ENCODE data around the gene SLC29A3.

The SLC29A3 gene

DNA sequence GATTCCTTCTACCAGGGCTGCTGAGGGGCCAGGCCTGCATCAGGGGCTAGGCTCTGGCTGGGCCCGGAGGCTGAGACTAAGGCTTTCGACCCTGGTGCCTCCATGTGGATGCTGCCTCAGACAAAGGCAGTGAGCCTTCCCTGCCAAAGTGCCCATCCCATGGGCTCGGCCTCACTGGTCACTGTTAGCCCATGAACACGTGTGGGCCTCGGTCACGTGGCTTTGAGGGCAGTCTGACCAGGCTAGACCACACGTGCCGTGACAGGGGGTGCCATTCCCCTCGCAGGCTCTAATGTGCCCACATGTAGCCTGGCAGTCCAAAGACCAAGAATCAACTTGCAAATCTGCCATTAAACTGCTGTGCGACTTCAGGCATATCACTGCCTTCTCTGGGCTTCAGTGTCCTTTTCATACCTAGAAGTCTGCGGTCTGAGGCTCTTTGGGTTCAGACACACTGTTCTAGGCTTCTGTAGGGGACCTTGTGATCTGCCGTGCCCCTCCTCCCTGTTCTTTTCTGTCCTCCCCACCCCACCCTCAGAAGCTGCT is 17.6 kb upstream of the SLC29A3 start:
- no peak for DNase-seq

DNA sequence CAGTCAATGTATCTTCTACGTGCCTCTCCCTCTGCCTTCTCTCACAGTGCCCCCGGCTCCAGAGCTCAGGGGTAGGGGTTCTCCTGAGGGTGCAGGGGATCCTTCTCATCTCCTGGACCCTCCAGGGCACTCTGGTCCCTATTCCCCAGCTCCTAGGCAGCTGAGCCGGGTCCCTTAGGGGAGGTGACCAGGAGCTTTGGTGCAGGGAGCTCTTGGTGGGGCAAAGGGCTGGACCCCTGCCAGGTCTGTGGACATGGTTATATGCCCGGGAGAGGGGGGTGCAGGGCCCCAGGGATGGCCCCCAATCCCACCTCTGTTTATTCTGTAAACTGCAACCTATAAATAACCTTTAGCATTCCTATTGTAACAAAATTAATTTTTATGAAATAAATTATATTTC is 16.6 kb upstream of the SLC29A3 start:
- no peak for DNase-seq

DNA sequence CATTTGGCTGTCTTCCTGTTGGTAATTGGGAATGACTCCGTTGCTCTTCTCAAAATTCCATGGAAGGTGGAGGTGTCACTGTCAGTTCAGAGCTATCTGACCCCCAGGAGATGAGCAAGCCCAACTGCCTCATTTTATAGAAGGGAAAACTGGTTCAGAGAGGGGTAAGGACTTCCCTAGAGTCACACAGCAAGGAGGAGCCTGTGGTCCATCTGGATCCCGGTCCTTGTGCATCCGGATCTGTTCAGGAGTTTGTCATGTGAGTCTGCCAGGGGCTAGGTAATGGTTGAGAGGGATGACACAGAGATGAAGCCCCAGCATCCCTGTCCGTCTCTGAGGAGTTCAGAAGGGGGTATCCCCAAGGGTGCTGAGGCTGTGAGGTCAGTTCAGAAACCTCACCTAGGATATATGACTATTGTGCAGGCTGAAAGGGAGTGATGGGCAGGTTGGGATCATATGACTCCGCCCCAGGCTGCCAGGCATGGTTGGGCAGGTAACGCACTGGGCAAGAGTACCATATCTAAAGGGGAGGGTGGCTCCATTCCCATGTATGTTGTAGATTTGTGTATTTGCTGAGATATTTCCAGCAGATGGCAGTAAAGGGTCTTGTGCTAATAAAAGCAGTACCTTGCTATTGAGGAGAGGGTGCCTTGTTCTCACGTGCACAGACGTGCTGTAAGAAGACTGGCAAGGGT is 16.0 kb upstream of the SLC29A3 start:
- DNase-seq = peak; percentile 82 to 97

- no peak for DNase-seq
Observed at GRCh38 chr10:71303569-71303907, 15.5 kb upstream of the SLC29A3 start.

DNA sequence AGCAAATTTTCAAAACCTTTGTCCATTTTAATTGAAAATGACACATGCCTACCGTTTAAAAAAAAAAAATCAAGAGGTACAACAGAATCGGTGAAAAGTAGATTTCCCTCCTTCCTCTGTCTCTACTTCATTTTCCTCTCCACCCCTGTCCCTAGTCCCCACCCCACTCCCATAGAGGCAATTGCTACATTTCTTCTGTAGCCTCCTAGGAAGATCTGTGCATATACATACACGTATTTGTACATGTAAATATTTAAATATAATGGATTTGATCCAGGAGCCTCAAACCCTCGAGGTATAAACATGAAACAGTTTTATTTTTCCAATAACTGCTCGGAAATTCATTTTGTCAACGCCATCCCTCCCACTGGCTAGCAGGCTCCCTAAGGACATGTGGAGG is 14.1 kb upstream of the SLC29A3 start:
- no peak for DNase-seq

DNA sequence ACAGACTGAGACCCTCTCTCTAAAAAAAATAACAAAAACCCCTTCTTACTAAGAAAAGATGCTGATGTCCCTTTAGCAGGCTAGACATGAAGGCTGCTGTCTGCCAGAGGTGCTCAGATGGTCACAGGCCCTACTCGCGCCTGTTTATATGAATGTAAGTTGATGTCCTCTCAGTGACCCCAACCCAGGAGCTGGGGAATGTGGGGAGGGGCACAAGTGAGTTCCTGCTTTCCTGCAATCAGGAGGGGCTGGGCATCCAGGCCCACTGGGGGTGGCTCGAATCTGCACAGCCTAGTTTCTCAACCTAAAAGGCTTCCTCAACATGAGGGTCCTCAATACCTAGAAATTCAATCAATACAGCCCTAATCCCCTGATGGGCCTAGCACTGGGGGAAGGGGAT is 12.1 kb upstream of the SLC29A3 start:
- no peak for DNase-seq

GRCh38 chr10:71307469-71308085 is 11.5 kb upstream of the SLC29A3 start:
- no peak for DNase-seq

- DNase-seq = no peak
Observed at GRCh38 chr10:71308244-71308643, 10.8 kb upstream of the SLC29A3 start.

DNA sequence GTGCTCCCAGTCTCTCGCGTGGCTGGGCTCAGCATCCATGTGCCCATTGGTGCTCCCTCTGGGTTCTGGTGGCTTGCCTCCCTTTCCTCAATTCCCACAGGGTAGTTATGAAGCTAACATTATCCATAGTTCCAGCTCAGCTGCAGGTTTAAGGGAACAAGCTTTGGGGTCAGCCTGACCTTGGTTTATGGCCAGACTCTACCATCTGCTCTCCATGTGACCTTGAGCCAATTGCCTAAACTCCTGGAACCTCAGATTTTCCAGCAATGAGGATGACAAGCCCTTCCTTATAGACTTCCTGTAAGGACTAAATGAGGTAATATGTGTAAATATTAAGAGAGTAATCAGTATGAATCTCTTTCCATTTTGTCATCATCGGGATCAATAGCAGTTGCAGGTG is 10.1 kb upstream of the SLC29A3 start:
- no peak for DNase-seq

DNA sequence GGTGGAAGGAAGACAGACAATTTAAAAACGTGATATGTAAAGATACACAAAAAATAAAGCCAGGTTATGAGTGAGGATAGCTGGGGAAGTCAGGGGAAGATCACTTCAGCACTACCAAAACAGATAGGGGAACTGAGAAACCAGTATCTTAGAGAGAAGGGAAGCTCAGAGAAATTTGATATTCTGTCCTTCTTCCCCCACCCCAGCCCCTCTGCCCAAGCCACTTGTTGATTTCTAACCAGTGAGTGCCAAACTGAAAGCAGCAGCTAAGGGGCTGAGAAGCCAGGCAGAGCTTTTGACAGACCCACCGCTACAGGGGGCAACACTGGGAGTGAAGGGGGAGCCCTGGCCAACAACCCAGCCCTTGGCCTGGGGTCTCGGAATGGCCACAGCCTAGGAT is 9.1 kb upstream of the SLC29A3 start:
- peak; percentile 8 to 32 for DNase-seq

- no peak for DNase-seq
Observed at GRCh38 chr10:71312220-71312619, 6.8 kb upstream of the SLC29A3 start.

DNA sequence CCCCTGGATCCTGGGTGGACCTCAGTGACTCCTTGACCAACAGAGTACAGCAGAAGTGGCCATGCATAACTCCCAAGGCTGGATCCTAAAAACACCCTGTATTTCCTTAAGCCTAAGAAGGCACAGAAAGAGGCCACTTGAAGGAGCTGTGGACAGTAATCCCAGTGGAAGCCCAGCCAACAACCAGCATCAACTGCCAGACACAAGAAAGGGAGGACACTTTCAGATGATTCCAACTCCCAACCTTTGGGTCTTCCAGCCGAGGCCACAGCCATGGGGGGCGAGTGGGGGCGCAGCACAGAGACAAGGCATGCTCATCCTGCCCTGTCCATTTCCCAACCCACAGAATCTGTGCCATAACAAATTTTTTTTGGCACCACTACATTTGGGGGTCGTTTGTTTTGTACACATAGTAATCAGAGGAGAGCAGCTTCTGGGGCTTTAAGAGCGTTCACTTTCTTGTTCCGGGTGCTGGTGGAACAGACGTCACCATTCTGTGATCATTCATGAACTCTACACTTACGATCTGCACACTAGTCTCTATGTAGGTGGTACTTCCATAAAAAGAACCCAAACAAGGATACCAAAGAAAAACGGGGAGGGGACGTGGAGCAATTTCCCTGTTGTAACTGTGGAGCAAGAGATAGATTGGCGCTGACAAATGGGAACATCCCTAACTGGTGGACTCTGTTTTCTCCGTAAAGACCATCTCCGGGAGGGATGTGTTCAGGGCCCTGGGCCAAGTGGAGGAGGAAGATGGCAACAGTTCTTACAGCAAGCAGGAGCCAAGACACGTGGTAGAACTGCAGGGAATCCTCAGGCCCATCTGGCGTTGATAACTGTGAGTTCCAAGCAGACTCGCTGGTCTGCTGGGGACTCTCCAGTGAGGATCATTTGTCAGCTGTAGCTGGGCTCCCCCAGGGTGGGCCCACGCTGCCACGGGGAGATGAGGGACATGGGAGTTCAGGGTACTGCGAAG is 6.0 kb upstream of the SLC29A3 start:
- DNase-seq = no peak

DNA sequence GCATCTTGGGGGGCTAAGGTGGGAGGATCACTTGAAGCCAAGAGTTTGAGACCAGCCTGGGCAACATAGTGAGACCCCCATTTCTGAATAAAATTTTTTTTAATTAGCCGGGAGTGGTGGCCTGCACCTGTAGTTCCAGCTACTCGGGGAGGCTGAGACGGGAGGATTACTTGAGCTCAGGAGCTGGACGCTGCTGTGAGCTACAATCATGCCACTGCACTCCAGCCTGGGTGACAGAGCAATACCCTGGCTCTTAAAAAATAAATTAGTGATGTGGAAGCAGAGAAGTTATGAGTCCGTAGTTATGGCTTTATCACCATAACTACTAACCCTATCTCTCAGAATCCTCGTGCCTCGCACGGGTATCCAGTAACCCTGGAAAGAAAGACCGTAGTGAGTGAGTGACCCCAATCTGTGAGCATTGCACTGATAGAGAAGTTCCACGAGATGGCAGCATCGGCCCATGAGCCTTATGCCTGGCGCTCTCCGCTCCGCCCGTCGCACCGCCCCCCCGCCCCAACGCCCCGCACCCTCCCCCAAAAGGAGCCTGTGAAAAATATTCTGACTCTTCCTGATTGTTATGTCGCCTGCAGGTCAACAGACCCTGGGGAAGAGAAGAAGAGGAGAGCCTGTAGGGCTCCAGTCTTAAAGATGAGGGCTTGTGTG is 4.9 kb upstream of the SLC29A3 start:
- peak; percentile 76 to 77 for DNase-seq

- no peak for DNase-seq
Observed at GRCh38 chr10:71314694-71315225, 4.3 kb upstream of the SLC29A3 start.

DNA sequence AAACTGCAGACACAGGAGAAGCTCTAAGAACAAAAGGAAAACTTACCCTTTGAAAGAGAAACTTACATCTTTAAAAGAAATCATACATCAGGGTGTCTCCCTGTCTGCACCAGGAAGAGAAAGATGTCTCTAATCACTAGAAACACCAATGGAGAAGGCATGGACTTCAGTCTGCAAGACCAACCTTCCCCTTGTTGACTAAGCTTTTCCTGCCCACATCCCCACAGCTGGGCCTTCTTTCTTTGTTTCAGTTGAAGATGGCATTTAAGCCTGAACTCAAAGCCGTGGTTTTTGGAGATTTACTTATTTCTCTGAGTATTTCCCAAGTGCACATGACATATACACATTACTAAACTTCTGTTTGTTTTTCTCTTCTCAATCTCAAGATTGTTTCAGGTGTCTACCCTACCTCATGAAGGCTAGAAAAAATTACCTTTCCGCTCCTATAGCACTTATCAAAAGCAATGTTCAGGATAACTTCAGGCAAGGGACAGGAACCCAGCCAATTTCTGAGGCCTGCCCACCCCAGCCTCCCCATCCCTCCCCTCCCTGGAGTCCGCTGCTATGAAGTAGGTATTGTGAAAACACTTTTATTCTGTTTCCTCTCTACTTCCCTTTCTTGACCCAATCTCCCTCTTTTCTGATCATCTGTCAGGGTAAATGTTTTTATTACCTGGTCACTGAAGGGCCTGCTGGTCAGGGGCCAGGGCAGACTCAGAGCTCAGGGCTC is 2.8 kb upstream of the SLC29A3 start:
- DNase-seq = peak; percentile 27 to 36

GRCh38 chr10:71316786-71317160 is 2.3 kb upstream of the SLC29A3 start:
- peak in 1 of 2 experiments; percentile 17 for DNase-seq

DNA sequence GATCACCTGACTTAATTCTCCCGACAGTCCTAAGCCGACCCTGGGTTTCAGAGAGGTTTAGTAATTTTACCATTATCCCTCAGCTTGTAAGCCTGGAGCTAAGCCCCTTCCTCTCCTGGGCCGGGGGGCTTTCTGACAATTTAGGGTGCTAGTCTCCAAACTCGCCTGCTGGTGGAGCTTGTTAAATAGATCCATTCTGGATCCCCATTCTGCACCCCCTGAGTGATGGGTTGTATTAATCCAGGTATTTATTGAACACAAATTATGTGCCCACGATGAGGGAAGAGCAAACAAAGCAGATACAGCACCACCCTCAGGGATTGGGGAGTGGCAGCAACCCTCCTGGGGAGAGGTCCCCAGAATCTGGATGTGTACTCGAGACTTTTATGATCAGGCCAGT is 1.3 kb upstream of the SLC29A3 start:
- no peak for DNase-seq

DNA sequence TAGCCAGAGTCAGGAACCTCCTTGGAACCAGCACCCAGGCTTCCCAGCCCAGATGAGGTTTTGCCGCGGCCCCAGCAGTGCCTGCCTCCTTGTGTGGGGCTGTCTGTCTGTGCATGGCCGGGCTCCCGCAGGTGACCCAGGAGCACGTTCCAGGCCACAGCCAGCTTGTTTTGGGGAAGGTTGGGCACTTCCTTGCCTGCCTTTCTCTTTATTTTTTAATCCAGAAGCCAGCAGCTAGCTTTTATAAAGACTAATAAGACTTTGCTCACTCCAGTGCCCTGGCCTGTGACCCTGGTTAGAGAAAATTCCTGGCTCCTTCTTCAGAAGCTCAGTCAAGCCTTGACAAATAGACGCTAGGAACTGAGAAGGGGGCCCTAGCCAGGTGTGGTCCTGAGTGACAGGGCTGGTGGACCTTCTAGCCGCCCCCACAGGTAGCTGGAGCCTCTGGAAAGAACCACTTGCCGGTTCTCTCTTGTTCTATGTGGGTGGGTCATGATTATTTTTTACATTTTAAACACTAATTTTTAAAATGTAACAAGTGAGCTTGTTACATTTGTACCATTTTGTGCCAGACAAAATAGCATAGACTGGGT is 837 bp downstream of the SLC29A3 start:
- DNase-seq = no peak

DNA sequence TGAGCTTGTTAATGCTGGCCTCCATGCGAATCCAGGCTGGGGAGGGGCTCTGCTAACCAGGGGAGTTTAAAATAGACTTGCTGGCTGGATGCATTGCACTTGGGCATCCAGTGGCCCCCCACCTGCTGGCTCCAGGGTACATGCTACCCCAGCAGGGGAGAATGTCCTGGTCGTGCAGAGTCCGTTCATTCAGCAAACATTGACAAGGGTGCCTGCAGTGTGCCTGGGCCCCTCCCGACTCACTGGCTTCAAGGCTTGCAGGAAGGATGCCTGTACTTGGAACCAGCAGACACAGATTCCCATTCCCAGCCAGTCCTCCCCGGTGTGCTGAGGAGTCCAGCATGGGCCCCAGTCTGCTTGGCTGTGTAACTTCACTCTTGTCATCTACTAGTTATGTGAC is 1.5 kb downstream of the SLC29A3 start:
- DNase-seq = no peak

DNA sequence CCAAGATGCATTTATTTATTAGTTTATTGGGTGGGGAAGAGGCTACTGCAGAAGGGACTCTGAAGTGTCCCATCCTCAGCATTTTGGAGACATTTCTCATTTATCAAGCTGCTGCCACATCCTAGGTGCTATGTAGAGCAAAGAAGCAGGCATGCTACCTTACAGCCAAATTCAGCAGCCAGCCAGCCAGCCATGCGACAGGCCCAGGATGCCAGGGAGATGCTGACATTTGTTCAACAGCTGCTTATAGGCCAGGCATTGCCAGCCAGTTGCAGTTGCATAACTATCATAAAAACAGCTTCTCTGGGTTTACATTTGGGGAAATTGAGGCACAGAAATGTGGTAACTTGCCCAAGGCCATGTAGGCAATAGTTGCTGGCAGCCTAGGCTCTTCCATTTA is 2.3 kb downstream of the SLC29A3 start:
- DNase-seq = no peak

DNA sequence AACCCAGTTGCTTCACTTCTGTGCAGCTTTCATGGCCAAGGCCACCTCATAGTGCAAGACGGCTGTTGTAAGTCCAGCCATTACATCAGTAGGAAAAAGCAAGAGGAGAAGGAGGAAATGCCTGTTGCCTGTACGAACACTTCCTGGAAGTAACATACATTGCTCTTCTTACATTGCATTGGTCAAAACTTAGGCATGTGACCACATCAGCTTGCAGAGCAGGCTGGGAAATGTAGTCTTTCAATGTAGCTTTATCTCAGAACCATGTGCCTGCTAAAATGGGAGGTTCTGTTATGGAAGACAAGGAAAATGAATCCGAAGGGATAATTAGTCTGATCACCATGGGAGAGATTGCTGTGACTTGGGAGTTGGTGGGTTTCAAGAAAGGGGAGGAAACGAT is 4.3 kb downstream of the SLC29A3 start:
- DNase-seq = peak; percentile 39 to 42

DNA sequence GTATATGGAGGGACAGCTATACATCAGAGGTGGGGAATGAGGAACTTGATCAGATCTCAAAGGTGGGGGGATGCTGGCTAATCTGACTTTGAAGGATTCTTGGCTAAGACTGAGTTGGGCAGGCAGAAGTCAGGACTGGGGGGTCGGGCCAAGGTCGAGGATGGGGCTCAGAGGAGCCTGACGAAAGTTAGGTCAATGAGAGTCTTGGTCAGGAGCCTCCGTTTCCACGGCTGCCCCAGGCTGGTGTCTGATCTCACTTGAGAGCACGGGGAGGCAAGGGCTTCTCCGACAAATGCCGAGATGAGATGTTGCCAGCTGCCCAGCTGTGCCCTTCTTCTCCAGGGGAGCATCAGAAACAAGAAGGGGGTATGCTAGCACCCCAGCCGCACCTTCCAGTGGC is 5.7 kb downstream of the SLC29A3 start:
- no peak for DNase-seq

Data from Kasumi-1 (cell line).